HG03575 (cell line): ENCODE measurements around the gene ACTRT3.
"Not testable (repeated sequence)": the region's sequence is repeated elsewhere in the genome, so short reads cannot be mapped to it uniquely, and the experiment has no call there.

ENCODE experiments used
- ATAC-seq: cut with Tn5 transposase; IDR thresholded peaks from one replicate; pipeline ENCODE4 v1.9.1; 2021; ENCODE audit not compliant: unreplicated experiment, insufficient number of reproducible peaks, low FRiP score; ENCODE audit errors: extremely low read depth

ACTRT3 gene

GRCh38 chr3:169722724-169723123 is 46.6 kb downstream of the ACTRT3 start:
- ATAC-seq: no peak

- ATAC-seq: not testable (repeated sequence)
Observed at GRCh38 chr3:169718415-169718814, 50.9 kb downstream of the ACTRT3 start.
